Stimulated activated CD4-positive, alpha-beta T cell treated with anti-CD3 and anti-CD28 coated beads, Interleukin-4, amount 100 ng/mL, for 48 hours (primary cell): ENCODE measurements around the gene DOK7.
"Not testable (repeated sequence)": the region's sequence is repeated elsewhere in the genome, so short reads cannot be mapped to it uniquely, and the experiment has no call there.

Experiments used
- DNase-seq, 2 donors: peaks; one replicate each; pipeline ENCODE4 v3.0.0-alpha.2; 2020; ENCODE audit warnings: low read depth in 2 of 2

The DOK7 gene

DNA sequence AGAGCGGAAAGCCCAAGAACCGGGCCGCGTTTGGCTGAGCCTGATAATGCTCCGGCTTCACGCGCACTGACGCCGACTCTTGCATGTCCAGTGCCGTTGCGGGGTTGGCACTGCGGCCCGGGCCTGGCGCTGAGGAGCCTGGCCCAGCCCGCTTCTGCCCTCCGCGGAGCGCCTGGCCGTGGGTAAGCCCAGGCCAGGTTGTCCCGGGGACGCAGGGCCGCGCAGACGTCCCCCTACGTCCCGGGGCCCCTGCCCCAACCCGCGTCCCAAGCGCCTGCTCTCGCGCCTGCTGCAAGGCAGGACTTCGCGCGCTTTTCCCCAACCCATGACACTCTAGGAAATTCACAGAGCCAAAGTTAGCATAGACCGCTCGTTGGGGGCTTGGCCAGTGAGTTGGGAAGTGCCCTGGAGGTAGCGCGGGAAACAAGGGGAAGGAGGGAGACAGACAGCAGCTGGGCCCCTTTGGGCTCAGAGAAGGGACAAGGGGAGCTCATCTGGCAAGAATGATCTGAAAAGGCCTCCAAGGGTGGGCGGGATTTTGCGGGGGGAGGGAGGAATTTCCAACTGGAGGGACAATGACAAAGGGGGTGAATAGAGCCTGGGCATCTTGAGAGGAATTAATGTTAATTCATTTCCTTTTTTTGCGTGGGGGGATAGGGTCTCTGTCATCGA, 69.8 kb downstream of the DOK7 start:
- no peak for DNase-seq

DNA sequence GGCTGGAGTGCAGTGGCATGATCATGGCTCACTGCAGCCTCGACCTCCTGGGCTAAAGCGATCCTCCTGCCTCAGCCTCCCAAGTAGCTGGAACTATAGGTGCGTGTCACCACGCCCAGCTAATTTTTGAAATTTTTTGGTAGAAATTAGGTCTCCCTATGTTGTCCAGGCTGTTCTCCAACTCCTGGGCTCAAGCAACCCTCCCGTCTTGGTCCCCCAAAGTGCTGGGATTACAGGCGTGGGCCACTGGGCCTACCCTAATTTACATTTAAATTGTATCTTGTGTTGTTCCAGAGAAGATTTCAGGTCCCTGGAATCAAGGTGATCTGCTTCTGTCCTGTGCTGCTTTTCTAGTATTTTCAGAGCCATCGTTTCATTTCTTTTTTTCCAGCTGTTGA, 70.3 kb downstream of the DOK7 start:
- DNase-seq, result no peak

DNA sequence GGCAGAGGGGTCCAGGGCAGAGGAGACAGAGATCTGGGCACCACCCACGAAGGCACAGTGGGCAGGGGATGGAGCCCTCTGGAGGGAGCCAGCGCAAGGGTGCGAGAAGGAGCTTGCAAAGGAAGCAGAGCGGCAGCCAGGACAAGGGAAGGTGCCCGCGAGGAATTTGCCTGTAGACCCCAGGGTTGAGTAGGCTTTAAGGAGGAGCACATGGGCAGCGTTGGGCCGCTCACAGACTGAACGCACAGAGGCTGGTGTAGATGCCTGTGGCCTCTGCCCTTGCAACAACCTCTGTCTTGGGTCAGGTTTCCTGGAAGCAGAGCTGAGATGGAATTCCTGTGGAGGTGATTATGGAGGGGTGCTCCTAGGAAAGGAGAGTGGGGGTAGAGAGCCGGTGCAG, 72.7 kb downstream of the DOK7 start:
- not testable (repeated sequence) for DNase-seq

DNA sequence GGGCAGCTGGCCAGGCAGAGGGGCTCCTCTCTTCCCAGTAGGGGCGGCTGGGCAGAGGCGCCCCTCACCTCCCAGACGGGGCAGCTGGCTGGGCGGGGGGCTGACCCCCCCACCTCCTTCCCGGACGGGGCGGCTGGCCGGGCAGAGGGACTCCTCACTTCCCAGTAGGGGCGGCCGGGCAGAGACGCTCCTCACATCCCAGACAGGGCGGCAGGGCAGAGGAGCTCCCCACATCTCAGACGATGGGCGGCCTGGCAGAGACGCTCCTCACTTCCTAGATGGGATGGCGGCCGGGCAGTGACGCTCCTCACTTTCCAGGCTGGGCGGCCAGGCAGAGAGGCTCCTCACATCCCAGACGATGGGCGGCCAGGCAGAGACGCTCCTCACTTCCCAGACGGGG, 75.8 kb downstream of the DOK7 start:
- DNase-seq, result not testable (repeated sequence)

DNA sequence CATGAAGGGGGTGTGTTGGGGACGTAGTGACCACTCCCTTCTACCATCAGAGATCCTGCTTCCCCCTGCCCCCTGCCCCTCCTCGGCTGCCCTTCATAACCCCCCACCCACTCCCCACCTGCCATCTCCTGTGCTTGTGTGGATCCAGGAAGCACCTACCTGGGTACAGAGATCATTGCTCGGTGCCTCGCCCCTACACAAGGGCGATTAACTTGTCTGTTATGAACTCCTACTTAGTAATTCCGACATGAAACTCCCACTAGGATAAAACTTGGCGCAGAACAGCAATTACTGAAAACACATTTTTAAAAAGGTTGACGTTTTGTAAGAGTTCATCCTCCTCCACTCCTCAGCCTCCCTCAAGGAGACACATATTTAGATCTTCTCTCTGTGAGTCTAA, 80.3 kb downstream of the DOK7 start:
- DNase-seq, result not testable (repeated sequence)
